ENCODE results near the gene VKORC1L1.

- TF ChIP-seq CTCF (conservative IDR thresholded peaks at IDR 0.05; ENCODE audit: low read length) (no peak), EZH2phosphoT487 (IDR thresholded peaks at IDR 0.05; ENCODE audit: borderline replicate concordance) (no peak)
Observed at GRCh38 chr7:65974191-65974801, 101.4 kb downstream of the VKORC1L1 start.
